Measurements from ENCODE around the gene TP53INP2. TPM values are rescaled to one million over a fixed set of nuclear protein-coding genes. Genes with fewer than 3 reads are reported as not detected.

The TP53INP2 gene
- total and polyA plus RNA-seq, 12 donors, result 31.7 to 174 (median 129) TPM

- intact Hi-C loops (cut with DNase I), result no loop called here
- 65 to 75% methylated on average over 3 of the region's 3 CpGs for WGBS, 2 donors
Observed at GRCh38 chr20:34746674-34747073, 42.5 kb downstream of the TP53INP2 start.

GRCh38 chr20:34747479-34747878, 43.3 kb downstream of the TP53INP2 start:
- intact Hi-C loops (cut with DNase I), result no loop called here

More at GRCh38 chr20:34746674-34747073, 42.5 kb downstream of the TP53INP2 start:
- no peak for TF ChIP-seq CTCF (IDR thresholded peaks at IDR 0.05)
- Histone ChIP-seq H3K4me3 (no peak overlapping the region), H3K9me3 (no peaks in the 10 kb centered on the region), H3K27ac (peak overlapping the region in 1 of 10 donors; percentile 29), H3K4me1 (peaks cover 0 to 29% (median 12%) of the 10 kb centered on the region in 9 donors), H3K36me3 (peaks cover 3 to 98% (median 40%) of the 10 kb centered on the region in 9 donors), H3K27me3 (no peaks in the 10 kb centered on the region)
- ATAC-seq (no peak), DNase-seq (no peak)

GRCh38 chr20:34748709-34749108, 44.6 kb downstream of the TP53INP2 start:
- DNase-seq, result no peak
- Histone ChIP-seq H3K36me3 (peaks cover 3 to 99% (median 38%) of the 10 kb centered on the region in 9 donors), H3K27me3 (no peaks in the 10 kb centered on the region), H3K4me1 (peaks cover 0 to 29% (median 12%) of the 10 kb centered on the region in 9 donors), H3K9me3 (no peaks in the 10 kb centered on the region), H3K4me3 (no peak overlapping the region), H3K27ac (no peak overlapping the region)
- 96 to 98% methylated on average over 2 of the region's 2 CpGs for WGBS, 2 donors
- intact Hi-C loops (cut with DNase I), result no loop called here
- no peak for TF ChIP-seq CTCF (IDR thresholded peaks at IDR 0.05)
- ATAC-seq, result no peak

More at GRCh38 chr20:34747479-34747878, 43.3 kb downstream of the TP53INP2 start:
- H3K4me3 ChIP-seq, result no peak overlapping the region
- ATAC-seq (no peak), DNase-seq (no peak)
- 75 to 84% methylated on average over 2 of the region's 2 CpGs for whole genome bisulfite sequencing, 2 donors
- H3K9me3 ChIP-seq, result no peaks in the 10 kb centered on the region
- no peak for TF ChIP-seq CTCF (IDR thresholded peaks at IDR 0.05)
- no peaks in the 10 kb centered on the region for H3K27me3 ChIP-seq
- peaks cover 3 to 100% (median 41%) of the 10 kb centered on the region in 9 donors for H3K36me3 ChIP-seq
- H3K27ac ChIP-seq, result no peak overlapping the region
- peaks cover 0 to 29% (median 12%) of the 10 kb centered on the region in 9 donors for H3K4me1 ChIP-seq

GRCh38 chr20:34750484-34750883, 46.3 kb downstream of the TP53INP2 start:
- ATAC-seq (no peak), DNase-seq (no peak)
- H3K27me3 ChIP-seq, result no peaks in the 10 kb centered on the region
- 50 to 72% methylated on average over 2 of the region's 2 CpGs for WGBS, 2 donors
- TF ChIP-seq CTCF (IDR thresholded peaks at IDR 0.05), result no peak
- H3K4me1 ChIP-seq, result peaks cover 0 to 15% (median 4%) of the 10 kb centered on the region in 9 donors
- H3K9me3 ChIP-seq, result no peaks in the 10 kb centered on the region
- H3K36me3 ChIP-seq, result peaks cover 3 to 99% (median 46%) of the 10 kb centered on the region in 9 donors
- intact Hi-C loops (cut with DNase I), result loop anchor here in 2 of 10 donors (10.0 kb wide), 2 partner anchors 216 to 556 kb away; no protein-coding TSS in a partner anchor
- H3K27ac ChIP-seq, result no peak overlapping the region
- H3K4me3 ChIP-seq, result no peak overlapping the region

Measured in heart right ventricle (tissue), 16 donors.